Thoracic aorta (tissue), 2 donors: ENCODE results near the gene SPNS1. TPM values are rescaled to one million over a fixed set of nuclear protein-coding genes. Genes with fewer than 3 reads are reported as not detected.

Experiments
- ATAC-seq: fragments of 150-250 bp; one replicate; pipeline ENCODE4 v1.8.0; 2017; ENCODE audit warnings: low read depth; ENCODE audit not compliant: insufficient number of reproducible peaks, low FRiP score
- DNase-seq: peaks from one replicate; pipeline ENCODE4 v3.0.0-alpha.2; 2020; ENCODE audit warnings: low spot score
- H3K27ac ChIP-seq, 2 donors: fragments of 200-600 bp; sonication (generic); 1 replicate in 1 of 2; 2 replicates in 1 of 2; pipeline ENCODE4 v1.5.1; 2016; ENCODE audit warnings: mild to moderate bottlenecking in 2 of 2, moderate library complexity in 2 of 2
- H3K27me3 ChIP-seq: fragments of 200-600 bp; sonication (generic); replicated peaks from 2 replicates; pipeline ENCODE4 v1.6.0; 2016; ENCODE audit warnings: mild to moderate bottlenecking; ENCODE audit not compliant: insufficient read depth
- H3K36me3 ChIP-seq: fragments of 200-600 bp; sonication (generic); one replicate; pipeline ENCODE4 v1.5.1; 2016
- H3K4me1 ChIP-seq, 2 donors: fragments of 200-600 bp; sonication (generic); 1 replicate in 1 of 2; 2 replicates in 1 of 2; pipeline versions ENCODE4 v1.5.1 to v1.6.0; 2016; ENCODE audit warnings: low read depth in 2 of 2, mild to moderate bottlenecking in 1 of 2; ENCODE audit not compliant: control insufficient read depth in 1 of 2
- H3K4me3 ChIP-seq: fragments of 200-600 bp; sonication (generic); 2 replicates; pipeline ENCODE4 v1.5.1; 2016; ENCODE audit warnings: mild to moderate bottlenecking
- H3K9me3 ChIP-seq: fragments of 200-600 bp; sonication (generic); 2 replicates; pipeline ENCODE4 v1.5.1; 2016
- CTCF ChIP-seq: fragments of 200-600 bp; sonication (generic); IDR thresholded peaks from one replicate; pipeline ENCODE4 v1.5.1; 2019; ENCODE audit warnings: antibody characterized with exemption
- total RNA-seq, 2 donors: library from RNA; depleted of rRNA; stranded (reverse); fragments of >200 nt; gene quantifications; one replicate each; pipeline versions ENCODE4 v1.1.0 to v1.2.3, GENCODE V29; 2016

Gene SPNS1
- total RNA-seq, 2 donors from 2014 or later = 21.9 to 36.6 TPM

GRCh38 chr16:28990375-28991040, 15.9 kb downstream of the SPNS1 start:
- no peaks in the 10 kb centered on the region for H3K4me1 ChIP-seq
- no peaks in the 10 kb centered on the region for H3K27me3 ChIP-seq
- H3K27ac ChIP-seq = no peak overlapping the region
- TF ChIP-seq CTCF = no peak
- ATAC-seq (no peak), DNase-seq (no peak)
- H3K36me3 ChIP-seq = peaks cover 16% of the 10 kb centered on the region
- H3K4me3 ChIP-seq = no peak overlapping the region
- peaks cover 6% of the 10 kb centered on the region for H3K9me3 ChIP-seq

GRCh38 chr16:28991687-28992086, 17.1 kb downstream of the SPNS1 start:
- Histone ChIP-seq H3K4me1 (no peaks in the 10 kb centered on the region), H3K9me3 (peaks cover 6% of the 10 kb centered on the region), H3K4me3 (no peak overlapping the region), H3K27ac (no peak overlapping the region), H3K27me3 (no peaks in the 10 kb centered on the region), H3K36me3 (peaks cover 10% of the 10 kb centered on the region)
- DNase-seq (no peak), ATAC-seq (no peak)
- no peak for TF ChIP-seq CTCF

- Histone ChIP-seq H3K4me1 (no peaks in the 10 kb centered on the region), H3K4me3 (no peak overlapping the region), H3K27me3 (no peaks in the 10 kb centered on the region), H3K27ac (no peak overlapping the region), H3K9me3 (no peaks in the 10 kb centered on the region), H3K36me3 (peaks cover 2% of the 10 kb centered on the region)
- ATAC-seq = no peak
- no peak for DNase-seq
- TF ChIP-seq CTCF = no peak
Measured at GRCh38 chr16:28992496-28992895, 17.9 kb downstream of the SPNS1 start.

- Histone ChIP-seq H3K27ac (no peak overlapping the region), H3K27me3 (no peaks in the 10 kb centered on the region), H3K4me3 (no peak overlapping the region), H3K9me3 (no peaks in the 10 kb centered on the region), H3K36me3 (no peaks in the 10 kb centered on the region), H3K4me1 (no peaks in the 10 kb centered on the region)
- no peak for ATAC-seq
- no peak for TF ChIP-seq CTCF
- no peak for DNase-seq
Measured at GRCh38 chr16:28998837-28999236, 24.3 kb downstream of the SPNS1 start.

- H3K4me1 ChIP-seq = no peaks in the 10 kb centered on the region
- ATAC-seq = no peak
- no peak overlapping the region for H3K4me3 ChIP-seq
- H3K9me3 ChIP-seq = no peaks in the 10 kb centered on the region
- H3K36me3 ChIP-seq = no peaks in the 10 kb centered on the region
- no peak for TF ChIP-seq CTCF
- no peaks in the 10 kb centered on the region for H3K27me3 ChIP-seq
- DNase-seq = no peak
- H3K27ac ChIP-seq = no peak overlapping the region
Measured at GRCh38 chr16:28999577-28999976, 25.0 kb downstream of the SPNS1 start.
